Kidney tubule cell (primary cell): ENCODE measurements around the gene OR6B3.
A peak's percentile ranks its signal among the peaks of the same experiment; 100 is the strongest.
"Not testable (repeated sequence)": the region's sequence is repeated elsewhere in the genome, so short reads cannot be mapped to it uniquely, and the experiment has no call there.

Source experiments
- DNase-seq: peaks from one replicate; pipeline ENCODE4 v3.0.0-alpha.2; 2018; ENCODE audit warnings: low spot score

OR6B3 gene

DNA sequence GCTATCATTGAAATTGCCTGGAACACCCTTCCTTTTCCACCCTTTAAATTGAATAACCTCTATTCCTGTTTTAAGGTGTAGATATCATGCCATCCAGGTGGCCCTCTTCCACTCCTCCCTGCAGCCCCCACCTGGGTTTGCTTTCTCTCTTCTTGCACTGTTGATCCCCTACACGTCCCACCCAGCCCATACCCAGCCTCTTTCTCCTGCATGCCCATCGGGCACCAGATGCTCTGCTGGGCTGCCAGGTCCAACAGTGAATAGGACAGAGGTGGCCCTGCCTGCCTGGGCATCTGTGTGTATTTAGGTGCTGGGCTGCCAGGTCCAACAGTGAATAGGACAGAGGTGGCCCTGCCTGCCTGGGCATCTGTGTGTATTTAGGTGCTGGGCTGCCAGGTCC lies 9.2 kb downstream of the OR6B3 start:
- DNase-seq, result not testable (repeated sequence)

DNA sequence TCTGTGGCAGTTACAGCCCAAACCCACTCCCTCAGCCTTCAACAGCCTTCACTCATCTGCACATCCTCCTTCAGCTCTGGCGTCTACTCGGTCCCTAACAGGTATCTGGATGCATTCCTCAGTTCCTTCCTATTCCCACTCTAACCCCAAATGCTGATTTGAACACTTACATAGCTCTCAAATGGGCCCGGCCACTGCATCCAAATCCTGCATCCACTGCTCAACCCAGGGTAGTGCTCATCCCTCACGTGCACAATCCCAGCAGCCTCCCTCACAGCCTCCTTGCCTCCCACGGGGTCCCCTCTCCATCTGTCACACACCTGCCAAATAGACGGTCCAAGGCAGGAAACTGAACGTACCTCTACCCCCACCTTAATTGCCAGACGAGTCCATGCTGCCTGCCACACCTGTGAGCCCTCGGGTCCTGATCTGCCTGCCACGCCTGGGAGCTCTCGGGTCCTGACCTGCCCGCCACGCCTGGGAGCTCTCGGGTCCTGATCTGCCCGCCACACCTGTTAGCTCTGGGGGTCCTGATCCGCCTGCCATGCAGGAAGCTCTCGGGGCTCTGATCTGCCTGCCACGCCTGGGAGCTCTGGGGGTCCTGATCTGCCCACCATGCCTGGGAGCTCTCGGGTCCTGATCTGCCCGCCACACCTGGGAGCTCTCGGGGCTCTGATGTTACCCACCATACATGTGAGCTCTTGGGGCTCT lies 9.9 kb downstream of the OR6B3 start:
- no peak for DNase-seq

DNA sequence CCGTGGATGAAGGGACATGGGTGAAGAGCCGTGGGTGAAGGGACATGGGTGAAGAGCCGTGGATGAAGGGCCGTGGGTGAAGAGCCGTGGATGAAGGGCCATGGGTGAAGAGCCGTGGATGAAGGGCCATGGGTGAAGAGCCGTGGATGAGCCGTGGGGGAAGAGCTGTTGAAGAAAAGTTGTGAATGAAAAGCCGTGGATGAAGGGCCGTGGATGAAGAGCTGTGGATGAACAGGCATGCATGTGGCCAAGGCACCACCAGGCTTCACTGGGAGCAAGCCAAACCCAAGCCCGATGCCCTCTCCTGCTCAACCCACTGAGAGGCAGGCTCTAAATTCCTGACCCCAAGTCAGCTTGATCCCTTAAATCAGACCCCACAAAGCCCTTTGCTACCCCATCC lies 10.6 kb downstream of the OR6B3 start:
- DNase-seq, result no peak

DNA sequence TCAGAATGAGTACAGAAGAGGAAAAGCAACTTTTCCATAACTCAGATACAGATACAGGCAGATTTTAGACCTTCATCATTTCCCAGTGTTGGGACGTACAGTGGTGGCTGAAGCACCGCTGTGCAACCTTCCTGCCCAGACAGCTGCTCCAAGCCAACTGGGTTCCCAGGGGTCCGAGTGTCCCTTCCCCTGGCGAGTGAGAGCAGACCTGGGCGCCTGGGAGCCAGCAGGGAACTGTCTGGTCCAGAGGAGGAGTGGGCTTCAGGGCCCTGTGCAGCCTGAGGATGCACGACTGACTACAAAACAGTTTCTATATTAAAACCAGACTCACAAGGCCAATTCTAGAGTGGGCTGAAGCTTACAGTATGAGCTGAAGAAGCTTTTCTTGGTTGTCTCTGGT lies 12.0 kb downstream of the OR6B3 start:
- DNase-seq, result no peak

DNA sequence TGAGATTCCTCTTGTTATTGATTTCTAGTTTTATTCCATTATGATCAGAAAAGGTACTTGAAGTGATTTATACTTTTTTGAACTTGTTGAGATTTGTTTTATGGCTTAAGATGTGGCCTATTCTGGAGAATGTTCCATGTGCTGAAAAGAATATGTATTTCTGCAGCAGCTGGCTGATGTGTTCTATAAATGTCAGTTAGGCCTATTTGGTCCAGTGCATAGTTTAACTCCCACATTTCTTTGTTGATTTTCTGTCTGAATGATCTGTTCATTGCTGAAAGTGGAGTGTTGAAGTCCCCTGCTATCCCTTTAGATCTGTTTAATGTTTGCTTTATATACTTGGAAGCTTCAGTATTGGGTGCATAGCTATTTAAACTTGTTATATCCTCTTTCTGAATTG lies 16.0 kb downstream of the OR6B3 start:
- DNase-seq, result no peak

DNA sequence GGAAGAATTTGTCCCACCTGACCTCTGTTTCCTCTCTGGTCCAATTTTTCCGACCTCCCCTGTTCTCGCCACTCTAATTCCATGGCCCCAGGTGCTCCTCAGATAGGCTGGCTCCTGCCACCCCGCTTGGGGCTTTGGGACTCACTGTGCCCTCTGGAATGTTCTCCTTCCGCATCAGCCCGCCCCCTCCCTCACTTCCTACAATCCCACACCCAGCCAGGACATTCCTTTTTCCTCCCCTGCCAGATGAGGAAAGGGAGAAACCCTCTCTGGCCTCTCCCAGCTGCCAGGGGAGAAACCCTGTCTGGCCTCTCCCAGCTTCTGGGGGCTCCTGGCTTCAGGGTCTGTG lies 20.0 kb downstream of the OR6B3 start:
- DNase-seq, result no peak

DNA sequence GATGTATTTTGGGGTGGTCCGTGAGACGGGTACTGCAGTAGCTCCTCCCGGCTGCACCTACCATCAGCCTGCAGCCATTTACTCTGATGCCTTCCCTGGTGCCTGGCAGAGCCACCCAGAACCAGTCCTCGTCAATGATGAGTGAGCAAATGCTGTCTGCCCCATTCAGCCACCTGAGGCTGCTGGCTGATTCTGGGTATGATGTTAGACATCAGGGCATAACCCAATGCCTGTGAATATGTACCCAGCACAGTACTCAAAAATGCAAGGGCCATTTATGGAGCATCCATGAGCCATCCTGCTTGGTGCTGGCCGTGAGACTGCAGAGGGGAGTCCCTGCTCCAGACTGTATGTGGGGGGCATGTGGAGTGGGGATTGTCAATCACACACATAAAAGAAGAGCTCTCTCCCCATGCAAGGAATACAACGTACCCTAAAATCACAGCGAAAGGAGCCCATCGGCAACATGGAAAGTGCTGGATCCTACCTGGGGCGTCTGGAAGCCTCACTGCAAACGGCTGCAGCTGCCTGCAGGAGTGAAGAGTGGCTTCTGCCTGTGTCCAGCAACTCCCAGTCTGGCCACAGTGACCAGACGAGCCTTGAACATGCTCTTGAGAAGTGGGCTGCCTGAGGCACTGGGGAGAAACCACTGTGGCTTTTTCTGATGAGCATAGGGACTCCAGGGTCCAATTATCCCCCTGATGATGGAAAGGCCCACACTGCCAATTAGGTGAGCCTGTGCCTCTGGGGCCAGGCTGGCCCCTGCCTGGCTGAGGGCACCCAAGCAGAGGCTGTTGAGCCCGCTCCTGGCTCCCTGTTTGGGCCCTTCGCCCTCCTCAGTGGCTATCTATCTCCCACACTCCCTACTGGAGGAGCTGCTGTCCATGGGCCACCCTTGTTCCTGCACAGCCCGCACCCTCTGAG lies 20.7 kb downstream of the OR6B3 start:
- DNase-seq, result no peak

DNA sequence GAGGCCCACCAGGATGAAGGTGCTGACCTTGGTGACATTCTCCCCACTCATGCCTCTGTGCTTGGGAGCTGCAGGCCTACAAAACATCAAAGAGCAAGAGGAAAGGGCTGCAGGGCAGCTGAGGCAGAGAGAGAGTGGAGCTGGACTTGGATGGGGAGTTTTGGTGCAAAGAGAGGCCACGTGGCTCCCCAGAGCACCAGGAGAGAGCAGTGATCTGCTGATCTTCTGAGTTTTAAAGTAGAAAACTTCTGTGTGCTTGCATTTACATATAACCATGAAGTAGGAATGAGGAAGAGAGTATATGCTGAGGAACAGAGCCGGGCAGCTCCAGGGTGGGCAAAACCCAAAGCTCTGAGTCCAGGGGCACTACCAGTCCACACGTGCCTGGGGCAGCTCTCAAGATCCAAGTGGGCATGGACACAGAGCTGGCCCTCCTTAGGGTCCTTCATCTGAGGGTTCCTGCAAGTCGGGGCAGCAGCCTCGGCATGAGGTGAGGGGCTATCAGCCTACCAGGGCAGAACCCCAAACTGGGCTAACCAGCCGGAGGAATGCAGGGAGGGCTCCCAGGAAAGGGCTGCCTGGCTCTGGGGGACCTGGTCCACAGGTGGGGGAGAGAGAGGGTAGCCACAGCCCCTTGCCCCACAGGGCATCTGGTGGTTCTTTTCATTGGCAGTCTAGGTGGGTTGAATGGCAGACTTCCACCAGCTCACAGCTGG lies 22.8 kb downstream of the OR6B3 start, which contains the start of gene OR6B2:
OR6B2 (minus strand) TSS at position 51 of the 716 bp plus-strand sequence; CDS start at position 51, 0 bp downstream.
- no peak for DNase-seq

DNA sequence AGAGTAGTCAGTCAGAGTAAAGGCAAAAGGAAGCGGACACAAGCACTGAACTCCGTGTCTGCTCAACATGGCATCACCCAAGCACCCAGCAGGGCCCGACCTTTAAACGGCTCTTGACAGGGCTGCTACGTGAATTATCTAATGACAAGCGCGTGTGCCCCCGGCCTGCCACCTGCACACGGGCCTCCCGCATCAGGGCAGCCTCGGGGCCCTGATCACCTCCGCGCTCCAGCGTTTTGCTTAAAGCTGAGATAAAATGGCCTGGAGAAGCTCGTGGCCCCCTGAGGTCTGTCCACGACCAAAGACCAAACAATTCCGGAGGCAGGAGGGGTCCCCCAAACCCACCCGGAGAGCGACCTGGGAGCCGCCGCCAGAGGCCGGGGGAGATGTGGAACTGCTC lies 28.6 kb downstream of the OR6B3 start:
- DNase-seq, result peak; percentile 11

DNA sequence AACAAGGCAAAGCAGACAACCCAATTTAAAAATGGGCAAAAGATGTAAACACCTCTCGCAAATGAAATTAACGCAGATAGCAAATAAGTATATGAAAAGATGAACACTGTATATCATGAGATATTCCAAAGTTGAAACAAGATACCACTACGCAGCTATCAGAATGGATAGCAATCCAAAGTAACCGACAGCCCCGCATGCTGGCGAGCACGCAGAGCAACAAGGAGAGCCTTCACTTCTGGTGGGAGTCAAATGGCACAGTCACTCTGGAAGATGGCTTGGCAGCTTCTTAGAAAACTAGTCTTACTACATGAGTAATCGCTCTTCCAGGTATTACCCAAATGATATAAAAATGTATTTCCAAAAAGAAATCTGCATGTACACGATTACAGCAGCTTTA lies 29.5 kb downstream of the OR6B3 start:
- DNase-seq, result no peak

DNA sequence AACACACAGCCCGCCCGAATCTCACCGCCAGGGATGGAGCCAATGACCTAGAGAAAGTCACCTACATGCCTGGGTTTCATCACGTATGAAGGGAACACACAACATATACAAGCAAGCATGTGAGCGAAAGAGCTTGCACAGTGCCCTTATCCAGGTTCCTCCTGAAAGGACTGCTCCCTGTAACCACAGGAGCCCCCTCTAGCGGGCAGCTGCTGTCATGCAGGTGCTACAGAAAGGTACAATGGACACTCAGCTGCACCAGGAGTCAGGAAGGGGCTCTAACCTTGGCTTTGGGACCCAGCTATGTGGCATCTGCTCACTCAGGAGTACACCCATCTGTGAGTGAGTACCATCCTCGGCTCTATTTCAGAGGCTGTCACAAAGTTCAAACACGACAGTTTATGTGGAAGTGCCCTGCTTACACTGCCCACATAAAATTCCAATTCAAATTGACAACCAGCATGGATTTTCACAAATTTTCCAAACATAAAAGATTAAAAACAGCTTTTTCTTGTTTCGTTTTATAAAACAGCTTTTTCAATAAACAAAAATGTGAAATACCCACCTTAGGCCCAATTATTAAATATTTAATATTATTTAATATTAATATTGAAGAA lies 31.7 kb downstream of the OR6B3 start:
- peak; percentile 70 for DNase-seq

DNA sequence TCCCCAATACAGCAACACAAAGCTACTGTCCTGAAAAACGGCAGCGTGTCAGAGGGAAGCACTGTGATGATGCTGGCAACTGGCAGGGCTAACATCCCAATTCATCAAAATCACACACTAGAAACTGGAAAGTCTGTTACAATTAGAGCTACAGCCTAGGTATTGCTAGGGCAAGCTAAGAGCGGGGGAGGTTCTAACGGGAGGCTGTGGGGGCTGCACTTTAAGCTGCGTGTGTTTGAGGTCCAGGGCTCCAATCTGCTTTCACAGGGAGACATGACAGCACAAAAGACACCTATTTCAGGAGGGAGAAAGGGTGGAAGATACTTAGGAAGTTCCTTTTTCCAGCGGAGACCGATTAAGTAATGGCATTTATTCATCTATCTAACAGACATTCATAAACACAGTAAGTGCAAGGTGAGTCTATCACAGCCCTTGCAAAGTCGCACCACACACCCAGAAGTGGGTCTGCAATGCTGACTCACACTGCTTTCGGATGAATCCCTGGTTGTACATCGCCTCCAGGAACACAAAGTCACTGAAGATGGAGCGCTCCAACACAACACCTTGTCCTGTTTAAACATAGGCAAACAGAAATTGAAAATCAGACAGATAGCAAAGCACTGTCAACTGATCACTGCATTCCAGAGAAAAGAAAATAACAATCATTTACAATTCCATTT lies 35.1 kb downstream of the OR6B3 start:
- no peak for DNase-seq

DNA sequence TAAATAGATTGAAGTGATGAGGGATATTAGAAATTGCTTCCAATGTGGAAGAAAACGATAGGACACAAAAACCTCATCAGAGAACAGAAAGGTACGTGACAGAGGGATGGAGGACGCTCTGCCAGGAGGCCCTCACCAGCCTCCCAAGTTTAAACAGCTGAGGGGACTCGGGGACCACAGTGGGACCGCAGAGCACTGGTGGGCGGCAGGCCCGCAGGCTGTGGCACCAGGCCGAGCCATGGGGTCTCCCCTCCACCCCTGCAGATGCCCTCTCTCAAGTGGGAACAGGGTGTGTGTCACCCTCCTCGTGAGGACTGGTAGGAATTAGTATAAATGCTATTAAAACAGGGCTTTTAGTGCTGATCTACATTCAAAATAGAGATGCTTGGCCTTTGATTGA lies 39.0 kb downstream of the OR6B3 start:
- DNase-seq, result no peak

DNA sequence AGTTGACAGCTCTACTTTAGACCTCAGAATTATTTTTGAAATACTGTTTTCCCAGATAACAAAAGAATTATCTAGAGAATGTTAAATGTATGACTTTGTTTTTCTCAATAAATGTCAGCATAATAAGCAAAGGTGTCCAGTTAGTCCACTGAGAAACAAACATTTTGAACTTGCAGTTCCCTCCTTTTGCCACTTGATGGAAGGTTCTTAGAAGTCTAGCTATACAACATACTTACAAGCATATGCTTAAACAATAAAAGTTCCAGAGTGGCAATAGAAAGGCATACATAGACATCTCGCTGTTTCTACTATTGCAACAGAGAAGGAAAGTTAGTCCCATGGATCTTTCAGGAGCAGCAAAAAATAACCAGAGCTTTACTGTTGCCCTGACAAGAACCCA lies 40.0 kb downstream of the OR6B3 start:
- DNase-seq, result peak; percentile 14

DNA sequence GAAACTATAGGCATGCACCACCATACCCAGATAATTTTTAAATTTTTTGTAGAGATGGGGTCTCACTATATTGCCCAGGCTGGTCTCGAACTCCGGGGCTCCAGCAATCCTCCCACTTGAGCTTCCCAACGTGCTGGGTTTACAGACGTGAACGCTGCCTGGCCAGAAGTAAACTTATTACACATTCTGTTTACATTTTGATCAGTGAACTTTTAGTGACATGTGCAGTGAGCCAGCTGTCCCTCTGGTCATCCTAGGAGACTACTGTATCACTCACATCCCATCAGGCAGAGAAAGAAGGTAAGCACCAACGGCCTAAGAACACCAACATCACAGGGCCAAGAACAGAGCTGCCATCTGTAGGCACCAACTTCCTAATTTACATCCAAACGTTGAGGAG lies 50.3 kb downstream of the OR6B3 start:
- DNase-seq, result no peak

DNA sequence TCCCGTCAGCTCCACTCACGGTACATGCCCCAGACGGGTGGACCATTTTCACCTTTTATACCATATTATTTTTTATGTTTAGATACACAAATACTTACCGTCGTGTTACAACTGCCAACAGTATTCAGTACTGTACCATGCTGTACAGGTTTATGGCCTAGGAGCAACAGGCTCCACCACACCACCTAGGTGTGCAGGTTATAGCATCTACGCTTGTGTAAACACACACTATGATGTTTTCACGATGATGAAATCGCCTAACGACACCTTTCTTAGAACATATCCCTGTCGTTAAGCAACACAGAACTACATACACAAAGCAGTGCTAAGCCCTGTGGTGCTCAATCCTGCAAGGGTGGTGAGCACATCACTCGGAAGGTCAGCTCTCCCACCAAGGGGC lies 52.6 kb downstream of the OR6B3 start:
- DNase-seq, result no peak

DNA sequence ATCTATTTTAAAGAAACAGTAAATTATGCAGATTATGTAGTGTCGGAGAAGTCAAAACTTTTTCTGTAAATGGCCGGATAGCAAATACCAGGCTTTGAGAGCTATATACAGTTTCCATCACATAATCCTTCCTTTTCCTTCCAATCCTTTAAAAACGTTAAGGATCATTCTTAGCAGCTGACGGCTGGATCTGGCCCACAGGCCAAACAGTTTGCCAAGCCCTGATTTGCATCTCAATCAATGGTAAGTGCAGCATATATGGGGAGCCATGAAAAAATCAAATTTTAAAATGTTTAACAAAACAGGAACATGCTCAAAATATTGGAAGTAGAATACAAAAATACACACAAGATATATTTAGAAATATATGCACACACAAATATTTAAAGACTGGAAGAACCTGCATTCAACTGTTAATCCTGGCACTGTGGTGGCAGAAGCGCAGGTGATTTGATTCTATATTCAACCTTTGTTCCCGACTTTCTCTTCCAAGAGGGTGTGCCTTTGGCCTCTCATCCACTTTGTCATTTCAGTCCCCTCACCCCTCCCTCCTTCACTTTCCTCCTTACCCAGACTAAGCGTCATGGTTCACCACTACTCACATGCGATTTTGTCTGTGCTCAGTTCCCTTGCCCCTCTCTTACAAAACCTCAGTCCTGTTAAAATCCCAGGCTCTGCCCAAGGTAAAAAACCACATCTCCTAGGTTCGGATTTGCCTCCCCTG lies 55.5 kb downstream of the OR6B3 start:
- no peak for DNase-seq
